Panc1 (cell line): Measurements from ENCODE around the gene IQSEC1. TPM values are rescaled to one million over a fixed set of nuclear protein-coding genes. Genes with fewer than 3 reads are reported as not detected.

Source experiments
- ATAC-seq: fragments of 200-7000 bp; cut with Tn5 transposase; 2 replicates; pipeline ENCODE4 v1.9.1; 2020; ENCODE audit warnings: mild to moderate bottlenecking, moderate library complexity
- BruUV-seq: library from RNA; stranded (reverse); fragments of 400-500 nt; replicated peaks from 2 replicates; lab custom pipeline; 2021; lab: Mats Ljungman, UMichigan
- CTCF ChIA-PET: fragments of 300-600 bp; sonication (Branson Sonifier 250); formaldehyde crosslinking; loops from one replicate; lab custom pipeline; 2022; ENCODE audit warnings: antibody characterized with exemption; lab: Charles Lee
- POLR2A ChIA-PET: fragments of 300-600 bp; sonication (Branson Sonifier 250); formaldehyde crosslinking; loops from one replicate; lab custom pipeline; 2022; ENCODE audit warnings: antibody characterized with exemption; lab: Charles Lee
- DNase-seq: peaks from one replicate; pipeline ENCODE4 v3.0.0-alpha.2; 2010; ENCODE audit warnings: low read depth, low spot score
- H3K27ac ChIP-seq: 2 replicates; pipeline ENCODE4 v1.5.1; 2011; ENCODE audit warnings: mild to moderate bottlenecking, low read length, inconsistent platforms
- H3K27me3 ChIP-seq: fragments of 200-500 bp; sonication (Bioruptor generic); 2 replicates; pipeline ENCODE4 v1.6.0; 2014; ENCODE audit warnings: low read length, inconsistent platforms; ENCODE audit not compliant: control insufficient read depth, insufficient read depth
- H3K36me3 ChIP-seq: fragments of 200-500 bp; sonication (Bioruptor generic); 2 replicates; pipeline ENCODE4 v1.5.1; 2014; ENCODE audit warnings: inconsistent platforms, mild to moderate bottlenecking, low read length, moderate library complexity; ENCODE audit not compliant: control insufficient read depth, insufficient read depth
- H3K4me1 ChIP-seq: 2 replicates; pipeline ENCODE4 v1.5.1; 2011; ENCODE audit warnings: inconsistent platforms, mild to moderate bottlenecking, low read length, moderate library complexity; ENCODE audit not compliant: control insufficient read depth, insufficient read depth
- H3K4me3 ChIP-seq, 2 experiments: 2 replicates each; pipeline ENCODE4 v1.5.1; 2011 to 2012; ENCODE audit warnings: low read depth in 2 of 2, low read length in 2 of 2, mild to moderate bottlenecking in 2 of 2, inconsistent platforms in 1 of 2, moderate library complexity in 1 of 2
- H3K9me3 ChIP-seq: fragments of 200-500 bp; sonication (Bioruptor generic); 2 replicates; pipeline ENCODE4 v1.5.1; 2014; ENCODE audit warnings: low read depth, mild to moderate bottlenecking, inconsistent platforms, low read length, moderate library complexity; ENCODE audit not compliant: control insufficient read depth, insufficient read depth
- POLR2AphosphoS5 ChIP-seq: IDR thresholded peaks from 2 replicates; pipeline ENCODE4 v1.6.1; 2012; ENCODE audit warnings: mild to moderate bottlenecking, low read depth, low read length, moderate library complexity
- SIN3A ChIP-seq: IDR thresholded peaks from 2 replicates; pipeline ENCODE4 v1.6.1; 2012; ENCODE audit warnings: low read depth, mild to moderate bottlenecking, low read length, moderate library complexity, borderline replicate concordance; ENCODE audit not compliant: insufficient read depth
- TCF7L2 ChIP-seq: IDR thresholded peaks from 2 replicates; pipeline ENCODE4 v1.6.1; 2011; ENCODE audit warnings: mild to moderate bottlenecking, low read depth, low read length, inconsistent platforms
- in situ Hi-C: cut with HindIII; loops from 2 replicates; pipeline ENCODE4 v1.10.0; 2016; ENCODE audit warnings: low sequenced_read_pairs, low pct_unique_long_range_greater_than_20kb
- intact Hi-C: fragments of 100-400 bp; cut with micrococcal nuclease; formaldehyde crosslinking; loops from one replicate; pipeline ENCODE4 v1.10.0; 2022; ENCODE audit not compliant: unreplicated experiment
- total RNA-seq: library from RNA; stranded (reverse); gene quantifications from one replicate; pipeline ENCODE4 v1.2.1, GENCODE V29; 2021; ENCODE audit not compliant: unreplicated experiment
- TF ChIP-seq, protein P1 (sequence below), 2 experiments: IDR thresholded peaks; 2 replicates each; pipeline ENCODE4 v1.6.1; 2011 to 2012; ENCODE audit warnings: low read depth in 2 of 2, control low read depth in 1 of 2, low read length in 1 of 2, mild to moderate bottlenecking in 1 of 2, moderate library complexity in 1 of 2; ENCODE audit not compliant: insufficient read depth in 1 of 2
- TF ChIP-seq, protein P2 (sequence below): fragments of 450-650 bp; IDR thresholded peaks from 2 replicates; pipeline ENCODE4 v1.5.1; 2017; ENCODE audit warnings: mild to moderate bottlenecking

Gene IQSEC1
- total RNA-seq, 1 experiment from 2014 or later = 28.4 TPM

DNA sequence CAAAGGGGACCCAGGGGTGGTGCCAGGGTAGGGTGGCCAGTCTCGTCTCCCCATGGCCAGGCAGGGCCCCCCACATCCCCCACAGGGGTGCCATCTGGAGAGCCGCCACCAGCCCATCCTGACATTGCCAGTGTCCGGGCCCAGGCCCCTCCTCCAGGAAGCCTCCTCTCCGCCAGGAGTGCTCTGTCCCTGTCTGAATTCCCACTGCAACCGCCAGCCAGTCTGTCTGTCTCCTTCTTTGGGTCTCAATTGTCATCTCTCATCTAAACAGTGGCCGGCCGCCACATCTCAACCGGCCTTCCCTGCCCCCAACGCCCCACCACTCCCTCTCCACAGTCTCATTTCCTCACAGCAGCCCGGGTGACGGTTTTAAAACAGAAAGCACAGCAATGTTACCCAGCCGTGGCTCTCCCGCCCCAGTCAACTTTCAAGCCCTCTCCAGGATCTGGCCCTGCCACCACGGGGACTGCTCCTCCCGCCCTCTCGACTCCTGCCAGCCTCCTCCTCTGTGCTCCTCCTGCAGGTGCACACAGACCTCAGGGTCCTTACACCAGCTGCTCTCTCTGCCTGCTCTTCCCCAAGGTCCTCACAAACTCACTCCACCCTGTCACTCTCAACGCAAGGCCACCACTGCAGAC is 57.0 kb downstream of the IQSEC1 start:
- H3K4me3 ChIP-seq = no peak overlapping the region
- BruUV-seq = no TSS peak
- in situ Hi-C loops = no loop called here
- no peaks in the 10 kb centered on the region for H3K27me3 ChIP-seq
- CTCF ChIA-PET = no interaction called here
- no peaks in the 10 kb centered on the region for H3K9me3 ChIP-seq
- no peak overlapping the region for H3K27ac ChIP-seq
- intact Hi-C loops = no loop called here
- H3K4me1 ChIP-seq = no peaks in the 10 kb centered on the region; the same call in 1 of the 2 replicates
- DNase-seq (no peak), ATAC-seq (no peak)
- no peaks in the 10 kb centered on the region for H3K36me3 ChIP-seq
- no peak for TF ChIP-seq SIN3A
- TF ChIP-seq POLR2AphosphoS5 = no peak
- TF ChIP-seq, protein P1, sequence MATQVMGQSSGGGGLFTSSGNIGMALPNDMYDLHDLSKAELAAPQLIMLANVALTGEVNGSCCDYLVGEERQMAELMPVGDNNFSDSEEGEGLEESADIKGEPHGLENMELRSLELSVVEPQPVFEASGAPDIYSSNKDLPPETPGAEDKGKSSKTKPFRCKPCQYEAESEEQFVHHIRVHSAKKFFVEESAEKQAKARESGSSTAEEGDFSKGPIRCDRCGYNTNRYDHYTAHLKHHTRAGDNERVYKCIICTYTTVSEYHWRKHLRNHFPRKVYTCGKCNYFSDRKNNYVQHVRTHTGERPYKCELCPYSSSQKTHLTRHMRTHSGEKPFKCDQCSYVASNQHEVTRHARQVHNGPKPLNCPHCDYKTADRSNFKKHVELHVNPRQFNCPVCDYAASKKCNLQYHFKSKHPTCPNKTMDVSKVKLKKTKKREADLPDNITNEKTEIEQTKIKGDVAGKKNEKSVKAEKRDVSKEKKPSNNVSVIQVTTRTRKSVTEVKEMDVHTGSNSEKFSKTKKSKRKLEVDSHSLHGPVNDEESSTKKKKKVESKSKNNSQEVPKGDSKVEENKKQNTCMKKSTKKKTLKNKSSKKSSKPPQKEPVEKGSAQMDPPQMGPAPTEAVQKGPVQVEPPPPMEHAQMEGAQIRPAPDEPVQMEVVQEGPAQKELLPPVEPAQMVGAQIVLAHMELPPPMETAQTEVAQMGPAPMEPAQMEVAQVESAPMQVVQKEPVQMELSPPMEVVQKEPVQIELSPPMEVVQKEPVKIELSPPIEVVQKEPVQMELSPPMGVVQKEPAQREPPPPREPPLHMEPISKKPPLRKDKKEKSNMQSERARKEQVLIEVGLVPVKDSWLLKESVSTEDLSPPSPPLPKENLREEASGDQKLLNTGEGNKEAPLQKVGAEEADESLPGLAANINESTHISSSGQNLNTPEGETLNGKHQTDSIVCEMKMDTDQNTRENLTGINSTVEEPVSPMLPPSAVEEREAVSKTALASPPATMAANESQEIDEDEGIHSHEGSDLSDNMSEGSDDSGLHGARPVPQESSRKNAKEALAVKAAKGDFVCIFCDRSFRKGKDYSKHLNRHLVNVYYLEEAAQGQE (IDR thresholded peaks at IDR 0.05; ENCODE audit: insufficient read depth in 1 of 2, low read depth in 2 of 2, low read length in 1 of 2) = no peak
- TF ChIP-seq TCF7L2 = no peak
- TF ChIP-seq, protein P2, sequence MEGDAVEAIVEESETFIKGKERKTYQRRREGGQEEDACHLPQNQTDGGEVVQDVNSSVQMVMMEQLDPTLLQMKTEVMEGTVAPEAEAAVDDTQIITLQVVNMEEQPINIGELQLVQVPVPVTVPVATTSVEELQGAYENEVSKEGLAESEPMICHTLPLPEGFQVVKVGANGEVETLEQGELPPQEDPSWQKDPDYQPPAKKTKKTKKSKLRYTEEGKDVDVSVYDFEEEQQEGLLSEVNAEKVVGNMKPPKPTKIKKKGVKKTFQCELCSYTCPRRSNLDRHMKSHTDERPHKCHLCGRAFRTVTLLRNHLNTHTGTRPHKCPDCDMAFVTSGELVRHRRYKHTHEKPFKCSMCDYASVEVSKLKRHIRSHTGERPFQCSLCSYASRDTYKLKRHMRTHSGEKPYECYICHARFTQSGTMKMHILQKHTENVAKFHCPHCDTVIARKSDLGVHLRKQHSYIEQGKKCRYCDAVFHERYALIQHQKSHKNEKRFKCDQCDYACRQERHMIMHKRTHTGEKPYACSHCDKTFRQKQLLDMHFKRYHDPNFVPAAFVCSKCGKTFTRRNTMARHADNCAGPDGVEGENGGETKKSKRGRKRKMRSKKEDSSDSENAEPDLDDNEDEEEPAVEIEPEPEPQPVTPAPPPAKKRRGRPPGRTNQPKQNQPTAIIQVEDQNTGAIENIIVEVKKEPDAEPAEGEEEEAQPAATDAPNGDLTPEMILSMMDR = no peak
- POLR2A ChIA-PET = no interaction called here

DNA sequence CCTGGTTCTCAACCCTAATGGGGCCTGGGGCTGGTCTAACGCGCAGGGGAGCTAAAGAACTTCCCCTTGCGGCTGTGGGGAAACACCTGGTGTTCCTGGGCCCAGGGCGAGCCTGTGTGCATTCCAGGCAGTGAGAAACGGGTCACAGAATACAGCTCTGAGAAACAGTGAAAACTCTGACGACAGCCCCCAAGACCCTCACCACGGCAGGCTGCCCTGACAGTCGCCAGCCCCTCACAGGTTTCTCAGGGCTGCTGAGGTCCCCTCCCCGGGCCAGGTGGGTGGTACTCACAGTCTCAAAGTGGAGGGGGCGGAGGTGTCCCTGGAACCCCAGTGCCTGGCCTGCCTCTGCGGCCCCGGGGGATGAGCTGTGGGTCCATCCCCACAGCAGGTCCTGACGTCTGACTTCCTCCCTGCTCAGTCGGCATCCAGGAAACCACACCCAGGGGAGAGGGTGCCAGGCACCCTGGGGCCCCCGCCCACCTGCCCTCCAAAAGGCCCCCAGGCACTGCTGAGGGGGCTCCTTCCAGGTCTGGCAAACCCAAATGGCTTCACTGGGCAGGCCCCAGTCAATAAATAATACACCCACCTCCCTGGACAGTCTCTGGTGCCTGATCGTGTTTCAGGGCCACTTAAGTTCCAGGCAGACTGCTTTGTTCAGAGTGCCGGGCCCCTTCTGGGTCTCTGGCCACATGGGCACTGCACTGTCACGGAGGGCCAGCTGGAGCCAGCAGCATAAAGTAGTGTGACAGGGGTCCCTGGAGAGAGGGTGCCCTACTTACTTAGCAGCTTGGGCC is 57.7 kb downstream of the IQSEC1 start:
- Histone ChIP-seq H3K9me3 (no peaks in the 10 kb centered on the region), H3K4me1 (no peaks in the 10 kb centered on the region), H3K27ac (no peak overlapping the region), H3K36me3 (no peaks in the 10 kb centered on the region), H3K27me3 (no peaks in the 10 kb centered on the region), H3K4me3 (no peak overlapping the region)
- no TSS peak for BruUV-seq
- POLR2A ChIA-PET = no interaction called here
- no peak for ATAC-seq
- CTCF ChIA-PET = no interaction called here
- in situ Hi-C loops = no loop called here
- intact Hi-C loops = no loop called here
- TF ChIP-seq, protein P1 (IDR thresholded peaks at IDR 0.05; ENCODE audit: insufficient read depth in 1 of 2, low read depth in 2 of 2, low read length in 1 of 2) = no peak
- TF ChIP-seq SIN3A = no peak
- no peak for TF ChIP-seq POLR2AphosphoS5
- no peak for TF ChIP-seq TCF7L2
- TF ChIP-seq, protein P2 = no peak
- no peak for DNase-seq
